ENCODE results near the gene DLL4. TPM values are rescaled to one million over a fixed set of nuclear protein-coding genes. Genes with fewer than 3 reads are reported as not detected.

The DLL4 gene
- total RNA-seq, 1 experiment from 2014 or later = 1.5 TPM

GRCh38 chr15:40906991-40907802, 21.9 kb upstream of the DLL4 start:
- intact Hi-C loops (cut with micrococcal nuclease) = loop anchor here (1.0 to 2.0 kb wide), 3 partner anchors 22 to 426 kb away; partner anchors contain the start of genes DLL4, NUSAP1 and OIP5
- no TSS peak for BruUV-seq (replicated peaks)

GRCh38 chr15:40908095-40908494, 21.0 kb upstream of the DLL4 start:
- RAD21 ChIA-PET (ENCODE audit: low non-redundant PET in 1 of 2, low total read pairs in 2 of 2, uncharacterized antibody in 2 of 2, unreplicated experiment in 2 of 2) = no interaction called here
- Histone ChIP-seq H4K20me1 (ENCODE audit: insufficient read depth) (no peaks in the 10 kb centered on the region), H3K4me2 (ENCODE audit: low read length) (peak overlapping the region; percentile 99; the same call in 1 of the 2 replicates), H3K27ac (ENCODE audit: low read depth, low read length) (peak overlapping the region; percentile 94; the same call in 1 of the 2 replicates), H3K4me3 (replicated peaks in 1 of 2; ENCODE audit: low read depth in 1 of 2, low read length in 2 of 2) (no peak overlapping the region), H3K9me2 (ENCODE audit: insufficient read depth) (no peaks in the 10 kb centered on the region), H2AFZ (ENCODE audit: low read depth, low read length, poor library complexity, severe bottlenecking) (no peak overlapping the region), H3K27me3 (ENCODE audit: insufficient read depth, low read length) (no peaks in the 10 kb centered on the region), H3K9me3 (ENCODE audit: control insufficient read depth in 1 of 2, insufficient read depth in 1 of 2, low read depth in 1 of 2, low read length in 2 of 2) (no peaks in the 10 kb centered on the region), H3K79me2 (ENCODE audit: insufficient read depth, low read length) (no peaks in the 10 kb centered on the region), H3K9ac (ENCODE audit: low read length) (no peak overlapping the region), H3K36me3 (ENCODE audit: control insufficient read depth in 1 of 2, insufficient read depth in 2 of 2, low read length in 2 of 2) (peaks cover 0 to under 1% of the 10 kb centered on the region in 2 experiments; a peak in 1 of 4 replicates), H3K4me1 (ENCODE audit: control insufficient read depth in 1 of 2, insufficient read depth in 2 of 2, low read length in 2 of 2) (peaks cover 32 to 40% of the 10 kb centered on the region in 2 experiments)
- ATAC-seq = no peak
- intact Hi-C loops (cut with micrococcal nuclease) = no loop called here
- TF ChIP-seq EZH2 (IDR thresholded peaks at IDR 0.05) (no peak), JUND (IDR thresholded peaks at IDR 0.05) (no peak), CTCF (IDR thresholded peaks at IDR 0.05 in 2 of 3, conservative IDR thresholded peaks at IDR 0.05 in 1 of 3; ENCODE audit: borderline replicate concordance in 1 of 3, insufficient read depth in 1 of 3, low read depth in 2 of 3, low read length in 2 of 3) (no peak), ATF3 (IDR thresholded peaks at IDR 0.05) (no peak), POLR2AphosphoS5 (IDR thresholded peaks at IDR 0.05; ENCODE audit: low read depth, low read length) (no peak), SIN3A (IDR thresholded peaks at IDR 0.05; ENCODE audit: low read depth) (no peak), TCF7L2 (IDR thresholded peaks at IDR 0.05; ENCODE audit: borderline replicate concordance, extremely low read depth, insufficient read depth, insufficient read length) (no peak), ZBTB33 (IDR thresholded peaks at IDR 0.05; ENCODE audit: extremely low read depth, insufficient replicate concordance, low read length) (no peak)
- BruUV-seq (replicated peaks) = no TSS peak
- POLR2A ChIA-PET = interaction anchor here (1.3 to 3.4 kb wide), 2 partner anchors 21 to 45 kb away, joined by 3 to 35 read pairs; partner anchors contain the start of genes CHAC1 and DLL4
- CTCF ChIA-PET = interaction anchor here (0.6 to 6.8 kb wide), 2 partner anchors 22 to 572 kb away, joined by 3 to 69 read pairs; partner anchors contain the start of gene DLL4
- no peak for DNase-seq (ENCODE audit: low read depth, low spot score)

More at GRCh38 chr15:40906991-40907802, 21.9 kb upstream of the DLL4 start:
- ChIA-PET POLR2A (interaction anchor here (1.3 to 3.4 kb wide), 2 partner anchors 22 to 46 kb away, joined by 3 to 35 read pairs; partner anchors contain the start of genes CHAC1 and DLL4), CTCF (interaction anchor here (0.6 to 6.8 kb wide), 6 partner anchors 8 to 560 kb away, joined by 3 to 69 read pairs (median 8); partner anchors contain the start of genes CHAC1 and DLL4), RAD21 (ENCODE audit: low non-redundant PET in 1 of 2, low total read pairs in 2 of 2, uncharacterized antibody in 2 of 2, unreplicated experiment in 2 of 2) (interaction anchor here in 1 of 2 experiments (0.6 to 1.5 kb wide), 2 partner anchors 34 to 228 kb away, joined by 3 to 4 read pairs; no protein-coding TSS in a partner anchor)
- peaks cover 0 to 7% of the 10 kb centered on the region in 2 experiments; a peak in 1 of 4 replicates for H3K36me3 ChIP-seq (ENCODE audit: control insufficient read depth in 1 of 2, insufficient read depth in 2 of 2, low read length in 2 of 2)
- no peaks in the 10 kb centered on the region for H3K9me2 ChIP-seq (ENCODE audit: insufficient read depth)
- TF ChIP-seq MAX (IDR thresholded peaks at IDR 0.05) (no peak), TCF7L2 (IDR thresholded peaks at IDR 0.05; ENCODE audit: borderline replicate concordance, extremely low read depth, insufficient read depth, insufficient read length) (peak; percentile 86)
- DNase-seq (ENCODE audit: low read depth, low spot score) (no peak), ATAC-seq (0 out of 2 replicates have a peak, but pooled peaks have one; percentile 0)
- no peaks in the 10 kb centered on the region for H3K9me3 ChIP-seq (ENCODE audit: control insufficient read depth in 1 of 2, insufficient read depth in 1 of 2, low read depth in 1 of 2, low read length in 2 of 2)
- H2AFZ ChIP-seq (ENCODE audit: low read depth, low read length, poor library complexity, severe bottlenecking) = no peak overlapping the region
- no peaks in the 10 kb centered on the region for H3K27me3 ChIP-seq (ENCODE audit: insufficient read depth, low read length)
- H3K27ac ChIP-seq (ENCODE audit: low read depth, low read length) = peak overlapping the region; percentile 94
- H3K4me2 ChIP-seq (ENCODE audit: low read length) = peak overlapping the region; percentile 99
- H4K20me1 ChIP-seq (ENCODE audit: insufficient read depth) = no peaks in the 10 kb centered on the region
- H3K9ac ChIP-seq (ENCODE audit: low read length) = peak overlapping the region; percentile 67
- H3K4me1 ChIP-seq (ENCODE audit: control insufficient read depth in 1 of 2, insufficient read depth in 2 of 2, low read length in 2 of 2) = peaks cover 32 to 40% of the 10 kb centered on the region in 2 experiments
- H3K4me3 ChIP-seq (replicated peaks in 1 of 2; ENCODE audit: low read depth in 1 of 2, low read length in 2 of 2) = peak overlapping the region; percentile 41 to 64
- H3K79me2 ChIP-seq (ENCODE audit: insufficient read depth, low read length) = no peaks in the 10 kb centered on the region

Measured in HCT116 (cell line).